Astrocyte (in vitro differentiated cells and primary cell): Measurements from ENCODE around the gene DIP2C. TPM values are rescaled to one million over a fixed set of nuclear protein-coding genes. Genes with fewer than 3 reads are reported as not detected.

Experiments
- DNase-seq: peaks from one replicate; pipeline ENCODE4 v3.0.0-alpha.2; 2010; ENCODE audit warnings: low read depth
- FAIRE-seq: peaks from 2 replicates; lab custom pipeline; 2011; peaks lifted over from hg19 to GRCh38; lab: Jason Lieb, UNC
- H2AFZ ChIP-seq: 2 replicates; pipeline ENCODE4 v1.6.0; 2012; ENCODE audit warnings: low read depth, low read length, inconsistent platforms
- H3K27ac ChIP-seq: 2 replicates; pipeline ENCODE4 v1.5.1; 2011; ENCODE audit warnings: low read depth, low read length, inconsistent platforms
- H3K27me3 ChIP-seq: 2 replicates; pipeline ENCODE4 v1.6.0; 2011; ENCODE audit warnings: low read length, inconsistent platforms; ENCODE audit not compliant: insufficient read depth
- H3K36me3 ChIP-seq: 2 replicates; pipeline ENCODE4 v1.5.1; 2011; ENCODE audit warnings: low read length, inconsistent platforms; ENCODE audit not compliant: insufficient read depth
- H3K4me1 ChIP-seq: 2 replicates; pipeline ENCODE4 v1.5.1; 2011; ENCODE audit warnings: low read length, inconsistent platforms; ENCODE audit not compliant: insufficient read depth
- H3K4me2 ChIP-seq: 2 replicates; pipeline ENCODE4 v1.6.0; 2012; ENCODE audit warnings: low read length, inconsistent platforms
- H3K4me3 ChIP-seq: 2 replicates; pipeline ENCODE4 v1.5.1; 2011; ENCODE audit warnings: low read depth, mild to moderate bottlenecking, low read length, inconsistent platforms; ENCODE audit not compliant: insufficient read depth
- H3K79me2 ChIP-seq: 2 replicates; pipeline ENCODE4 v1.6.0; 2012; ENCODE audit warnings: mild to moderate bottlenecking, low read length, inconsistent platforms; ENCODE audit not compliant: insufficient read depth
- H3K9ac ChIP-seq: 2 replicates; pipeline ENCODE4 v1.6.0; 2012; ENCODE audit warnings: mild to moderate bottlenecking, low read length, inconsistent platforms
- H3K9me3 ChIP-seq: 2 replicates; pipeline ENCODE4 v1.5.1; 2012; ENCODE audit warnings: low read depth, mild to moderate bottlenecking, low read length, inconsistent platforms; ENCODE audit not compliant: insufficient read depth
- H4K20me1 ChIP-seq: 2 replicates; pipeline ENCODE4 v1.6.0; 2012; ENCODE audit warnings: low read length, inconsistent platforms; ENCODE audit not compliant: insufficient read depth
- H3K27ac Mint-ChIP-seq: one replicate; pipeline ENCODE4 v1.8.0; 2021; ENCODE audit warnings: mild to moderate bottlenecking, mixed read lengths; ENCODE audit not compliant: unreplicated experiment
- H3K27me3 Mint-ChIP-seq: one replicate; pipeline ENCODE4 v1.8.0; 2021; ENCODE audit warnings: low read depth, mixed read lengths; ENCODE audit not compliant: unreplicated experiment
- H3K36me3 Mint-ChIP-seq: one replicate; pipeline ENCODE4 v1.8.0; 2021; ENCODE audit warnings: low read depth, mixed read lengths; ENCODE audit not compliant: unreplicated experiment
- H3K4me1 Mint-ChIP-seq: one replicate; pipeline ENCODE4 v1.8.0; 2021; ENCODE audit warnings: low read depth, mixed read lengths; ENCODE audit not compliant: unreplicated experiment
- H3K4me3 Mint-ChIP-seq: one replicate; pipeline ENCODE4 v1.8.0; 2021; ENCODE audit warnings: mild to moderate bottlenecking, moderate library complexity, mixed read lengths; ENCODE audit not compliant: unreplicated experiment
- H3K9me3 Mint-ChIP-seq: one replicate; pipeline ENCODE4 v1.8.0; 2021; ENCODE audit warnings: mild to moderate bottlenecking, mixed read lengths; ENCODE audit not compliant: unreplicated experiment
- CTCF ChIP-seq: IDR thresholded peaks from 2 replicates; pipeline ENCODE4 v1.5.1; 2011; ENCODE audit warnings: low read depth, mild to moderate bottlenecking, inconsistent platforms, low read length, moderate library complexity; ENCODE audit not compliant: insufficient read depth
- EZH2 ChIP-seq: IDR thresholded peaks from 2 replicates; pipeline ENCODE4 v1.6.1; 2012; ENCODE audit warnings: mild to moderate bottlenecking, low read length, inconsistent platforms; ENCODE audit not compliant: insufficient read depth
- total RNA-seq: library from RNA; stranded (reverse); gene quantifications from 2 replicates; pipeline ENCODE4 v1.2.1, GENCODE V29; 2021

DIP2C gene
- total RNA-seq, 1 donor from 2014 or later, result 27.3 TPM

DNA sequence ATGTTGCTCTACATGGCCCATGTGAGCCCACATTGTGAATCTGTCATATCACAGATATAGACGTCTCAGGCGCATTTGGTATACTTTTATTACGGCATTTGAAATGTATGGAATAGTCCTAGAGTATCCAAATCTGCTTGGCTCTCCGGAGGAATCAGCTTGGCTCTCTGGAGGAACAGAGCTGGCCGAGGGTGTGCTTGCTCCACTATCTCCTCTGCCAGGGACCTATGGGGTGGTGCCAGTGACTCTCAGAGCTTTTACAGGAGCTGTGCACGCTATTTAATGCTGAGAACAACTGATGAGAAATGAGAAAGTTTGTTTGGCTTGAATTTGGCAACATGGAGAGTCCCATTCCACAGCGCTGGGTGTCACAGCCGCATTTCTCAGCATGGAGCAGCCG is 410.2 kb downstream of the DIP2C start:
- Histone ChIP-seq H2AFZ (no peak overlapping the region), H3K9ac (no peak overlapping the region), H3K36me3 (peaks cover 26% of the 10 kb centered on the region), H3K27me3 (no peaks in the 10 kb centered on the region), H3K79me2 (no peaks in the 10 kb centered on the region), H3K27ac (no peak overlapping the region), H3K4me2 (no peak overlapping the region), H4K20me1 (no peaks in the 10 kb centered on the region), H3K4me1 (peaks cover 7% of the 10 kb centered on the region), H3K9me3 (no peaks in the 10 kb centered on the region), H3K4me3 (no peak overlapping the region)
- Mint-ChIP-seq H3K27me3 (no peaks in the 10 kb centered on the region), H3K4me3 (no peak overlapping the region), H3K36me3 (peaks cover 41% of the 10 kb centered on the region), H3K4me1 (no peaks in the 10 kb centered on the region), H3K27ac (no peak overlapping the region), H3K9me3 (no peaks in the 10 kb centered on the region)
- DNase-seq, result no peak
- FAIRE-seq, result no peak
- no peak for TF ChIP-seq CTCF
- no peak for TF ChIP-seq EZH2

- peaks cover 23% of the 10 kb centered on the region for H3K36me3 ChIP-seq
- H3K4me1 ChIP-seq, result peaks cover 7% of the 10 kb centered on the region
- no peaks in the 10 kb centered on the region for H3K9me3 ChIP-seq
- Mint-ChIP-seq H3K9me3 (no peaks in the 10 kb centered on the region), H3K36me3 (peaks cover 36% of the 10 kb centered on the region), H3K4me1 (no peaks in the 10 kb centered on the region), H3K27me3 (no peaks in the 10 kb centered on the region), H3K27ac (no peak overlapping the region), H3K4me3 (no peak overlapping the region)
- no peak for TF ChIP-seq EZH2
- no peak for TF ChIP-seq CTCF
- no peak overlapping the region for H3K27ac ChIP-seq
- H3K4me3 ChIP-seq, result no peak overlapping the region
- H3K9ac ChIP-seq, result no peak overlapping the region
- H3K79me2 ChIP-seq, result no peaks in the 10 kb centered on the region
- H3K27me3 ChIP-seq, result no peaks in the 10 kb centered on the region
- no peak overlapping the region for H3K4me2 ChIP-seq
- H4K20me1 ChIP-seq, result no peaks in the 10 kb centered on the region
- no peak overlapping the region for H2AFZ ChIP-seq
- FAIRE-seq, result no peak
- no peak for DNase-seq
Observed at GRCh38 chr10:278707-279106, 410.8 kb downstream of the DIP2C start.

DNA sequence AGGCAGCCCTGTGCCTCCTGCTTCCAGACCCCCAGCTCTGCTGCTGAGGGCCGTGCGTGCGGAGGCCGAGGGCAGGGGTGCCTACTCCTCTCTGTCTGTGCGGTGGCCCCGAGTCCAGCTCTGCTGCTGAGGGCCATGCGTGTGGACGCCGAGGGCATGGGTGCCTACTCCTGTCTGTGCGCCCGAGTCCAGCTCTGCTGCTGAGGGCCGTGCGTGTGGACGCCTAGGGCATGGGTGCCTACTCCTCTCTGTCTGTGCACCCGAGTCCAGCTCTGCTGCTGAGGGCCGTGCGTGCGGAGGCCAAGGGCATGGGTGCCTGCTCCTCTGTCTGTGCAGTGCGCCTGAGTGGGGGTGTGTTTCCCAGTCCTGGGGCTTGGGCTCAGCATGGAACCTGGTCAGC is 411.5 kb downstream of the DIP2C start:
- no peak overlapping the region for H3K27ac ChIP-seq
- no peaks in the 10 kb centered on the region for H4K20me1 ChIP-seq
- Mint-ChIP-seq H3K36me3 (peaks cover 31% of the 10 kb centered on the region), H3K4me3 (no peak overlapping the region), H3K27me3 (no peaks in the 10 kb centered on the region), H3K4me1 (no peaks in the 10 kb centered on the region), H3K27ac (no peak overlapping the region), H3K9me3 (no peaks in the 10 kb centered on the region)
- no peak overlapping the region for H3K4me2 ChIP-seq
- H2AFZ ChIP-seq, result no peak overlapping the region
- H3K4me1 ChIP-seq, result peaks cover 7% of the 10 kb centered on the region
- no peak overlapping the region for H3K9ac ChIP-seq
- H3K4me3 ChIP-seq, result no peak overlapping the region
- no peaks in the 10 kb centered on the region for H3K27me3 ChIP-seq
- FAIRE-seq (no peak), DNase-seq (no peak)
- no peaks in the 10 kb centered on the region for H3K79me2 ChIP-seq
- H3K36me3 ChIP-seq, result peaks cover 17% of the 10 kb centered on the region
- TF ChIP-seq EZH2, result no peak
- no peak for TF ChIP-seq CTCF
- H3K9me3 ChIP-seq, result no peaks in the 10 kb centered on the region
